Esophagus squamous epithelium (tissue), 5 donors: ENCODE data around the gene CD82. TPM values are rescaled to one million over a fixed set of nuclear protein-coding genes. Genes with fewer than 3 reads are reported as not detected.

ENCODE experiments used
- DNase-seq: peaks from one replicate; lab custom pipeline; 2025; lab: John Stamatoyannopoulos, UW
- H3K27ac ChIP-seq, 4 donors: fragments of 200-600 bp; sonication (generic); one replicate each; pipeline ENCODE4 v1.5.1; 2016 to 2019; ENCODE audit warnings: mild to moderate bottlenecking in 1 of 4
- H3K27me3 ChIP-seq, 4 donors: fragments of 200-600 bp; sonication (generic); 1 replicate in 3 of 4; 2 replicates in 1 of 4; pipeline versions ENCODE4 v1.5.1 to v1.6.0; 2017 to 2021; ENCODE audit warnings: antibody characterized with exemption in 1 of 4
- H3K36me3 ChIP-seq, 3 donors: fragments of 200-600 bp; sonication (generic); one replicate each; pipeline ENCODE4 v1.5.1; 2016 to 2019
- H3K4me1 ChIP-seq, 3 donors: fragments of 200-600 bp; sonication (generic); one replicate each; pipeline ENCODE4 v1.5.1; 2017 to 2019
- H3K4me3 ChIP-seq, 4 donors: fragments of 200-600 bp; sonication (generic); 1 replicate in 3 of 4; 2 replicates in 1 of 4; pipeline ENCODE4 v1.5.1; 2016 to 2019; ENCODE audit warnings: mild to moderate bottlenecking in 2 of 4, moderate library complexity in 1 of 4
- H3K9me3 ChIP-seq, 3 donors: fragments of 200-600 bp; sonication (generic); one replicate each; pipeline ENCODE4 v1.5.1; 2016 to 2019
- CTCF ChIP-seq, 6 experiments: fragments of 450-650 bp in 4 of 6; fragments of 200-600 bp in 2 of 6; sonication (generic) in 2 of 6; IDR thresholded peaks; one replicate each; pipeline ENCODE4 v1.5.1; 2016 to 2019; ENCODE audit warnings: antibody characterized with exemption in 6 of 6, mild to moderate bottlenecking in 4 of 6, moderate library complexity in 4 of 6
- POLR2A ChIP-seq, 4 donors: fragments of 450-650 bp; IDR thresholded peaks; one replicate each; pipeline ENCODE4 v1.6.1; 2017; ENCODE audit warnings: antibody characterized with exemption in 4 of 4, mild to moderate bottlenecking in 4 of 4, moderate library complexity in 3 of 4
- WGBS, 2 donors: methylation state at CpG; one replicate each; pipeline ENCODE4 v1.1.5; 2018; 5-methylcytosine and 5-hydroxymethylcytosine counted together
- intact Hi-C: fragments of 100-400 bp; cut with DNase I; formaldehyde crosslinking; loops from one replicate; pipeline ENCODE4 v1.15.0; 2022
- total RNA-seq, 4 donors: library from RNA; depleted of rRNA; stranded (reverse); fragments of >200 nt; gene quantifications; one replicate each; pipeline ENCODE4 v1.1.0, GENCODE V29; 2016
- donor health status: DM: yes; HTN: yes; CAD: no.

Gene CD82
- total RNA-seq, 4 donors from 2014 or later = 70.9 to 137 (median 108) TPM

GRCh38 chr11:44621140-44621681 lies 55.7 kb downstream of the CD82 start:
- Histone ChIP-seq H3K4me1 (peaks cover 5 to 42% (median 13%) of the 10 kb centered on the region in 3 donors), H3K27ac (no peak overlapping the region), H3K9me3 (no peaks in the 10 kb centered on the region), H3K27me3 (no peaks in the 10 kb centered on the region), H3K36me3 (peaks cover 13 to 59% (median 17%) of the 10 kb centered on the region in 3 donors), H3K4me3 (no peak overlapping the region)
- WGBS, 2 donors = 7 to 60% methylated on average over 4 to 13 of the region's 24 CpGs
- TF ChIP-seq CTCF (IDR thresholded peaks at IDR 0.05) (peak; percentile 59 to 94 (median 89)), POLR2A (IDR thresholded peaks at IDR 0.05) (no peak)
- intact Hi-C loops = loop anchor here (5.0 to 10.0 kb wide), 2 partner anchors 104 to 291 kb away; partner anchors contain the start of gene TSPAN18
- DNase-seq = no peak

- peaks cover 5 to 40% (median 13%) of the 10 kb centered on the region in 3 donors for H3K4me1 ChIP-seq
- no peak for TF ChIP-seq CTCF (IDR thresholded peaks at IDR 0.05)
- TF ChIP-seq POLR2A (IDR thresholded peaks at IDR 0.05) = no peak
- H3K27ac ChIP-seq = no peak overlapping the region
- no peaks in the 10 kb centered on the region for H3K9me3 ChIP-seq
- intact Hi-C loops = loop anchor here (5.0 to 10.0 kb wide), 2 partner anchors 103 to 291 kb away; partner anchors contain the start of gene TSPAN18
- no peak overlapping the region for H3K4me3 ChIP-seq
- no peaks in the 10 kb centered on the region for H3K27me3 ChIP-seq
- peaks cover 13 to 54% (median 17%) of the 10 kb centered on the region in 3 donors for H3K36me3 ChIP-seq
- WGBS, 2 donors = 68 to 96% methylated on average over 4 to 5 of the region's 8 CpGs
- no peak for DNase-seq
Observed at GRCh38 chr11:44621784-44622183, 56.3 kb downstream of the CD82 start.

- intact Hi-C loops = loop anchor here (5.0 to 10.0 kb wide), 2 partner anchors 103 to 290 kb away; partner anchors contain the start of gene TSPAN18
- 68 to 88% methylated on average over 2 to 4 of the region's 4 CpGs for WGBS, 2 donors
- Histone ChIP-seq H3K9me3 (no peaks in the 10 kb centered on the region), H3K36me3 (peaks cover 13 to 49% (median 17%) of the 10 kb centered on the region in 3 donors), H3K27me3 (no peaks in the 10 kb centered on the region), H3K27ac (no peak overlapping the region), H3K4me3 (no peak overlapping the region), H3K4me1 (peaks cover 5 to 38% (median 13%) of the 10 kb centered on the region in 3 donors)
- no peak for DNase-seq
- TF ChIP-seq CTCF (IDR thresholded peaks at IDR 0.05) = no peak
- no peak for TF ChIP-seq POLR2A (IDR thresholded peaks at IDR 0.05)
Observed at GRCh38 chr11:44622190-44622650, 56.8 kb downstream of the CD82 start.

- DNase-seq = no peak
Observed at GRCh38 chr11:44622721-44623258, 57.3 kb downstream of the CD82 start.

More at GRCh38 chr11:44622721-44623258, 57.3 kb downstream of the CD82 start:
- no peak overlapping the region for H3K4me3 ChIP-seq
- H3K9me3 ChIP-seq = no peaks in the 10 kb centered on the region
- WGBS, 2 donors = 32 to 87% methylated on average over 4 to 8 of the region's 11 CpGs
- no peaks in the 10 kb centered on the region for H3K27me3 ChIP-seq
- TF ChIP-seq CTCF (IDR thresholded peaks at IDR 0.05) = no peak
- no peak for TF ChIP-seq POLR2A (IDR thresholded peaks at IDR 0.05)
- intact Hi-C loops = loop anchor here (5.0 to 10.0 kb wide), 2 partner anchors 102 to 290 kb away; partner anchors contain the start of gene TSPAN18
- peaks cover 5 to 44% (median 13%) of the 10 kb centered on the region in 3 donors for H3K4me1 ChIP-seq
- H3K27ac ChIP-seq = no peak overlapping the region
- peaks cover 13 to 45% (median 15%) of the 10 kb centered on the region in 3 donors for H3K36me3 ChIP-seq
